Fibroblast of the conjunctiva (primary cell): Measurements from ENCODE around the gene SLTM.
"Not testable (repeated sequence)": the region's sequence is repeated elsewhere in the genome, so short reads cannot be mapped to it uniquely, and the experiment has no call there.

Source experiments
- DNase-seq: peaks from one replicate; pipeline ENCODE4 v3.0.0-alpha.2; 2010; ENCODE audit warnings: low read depth

The SLTM gene

DNA sequence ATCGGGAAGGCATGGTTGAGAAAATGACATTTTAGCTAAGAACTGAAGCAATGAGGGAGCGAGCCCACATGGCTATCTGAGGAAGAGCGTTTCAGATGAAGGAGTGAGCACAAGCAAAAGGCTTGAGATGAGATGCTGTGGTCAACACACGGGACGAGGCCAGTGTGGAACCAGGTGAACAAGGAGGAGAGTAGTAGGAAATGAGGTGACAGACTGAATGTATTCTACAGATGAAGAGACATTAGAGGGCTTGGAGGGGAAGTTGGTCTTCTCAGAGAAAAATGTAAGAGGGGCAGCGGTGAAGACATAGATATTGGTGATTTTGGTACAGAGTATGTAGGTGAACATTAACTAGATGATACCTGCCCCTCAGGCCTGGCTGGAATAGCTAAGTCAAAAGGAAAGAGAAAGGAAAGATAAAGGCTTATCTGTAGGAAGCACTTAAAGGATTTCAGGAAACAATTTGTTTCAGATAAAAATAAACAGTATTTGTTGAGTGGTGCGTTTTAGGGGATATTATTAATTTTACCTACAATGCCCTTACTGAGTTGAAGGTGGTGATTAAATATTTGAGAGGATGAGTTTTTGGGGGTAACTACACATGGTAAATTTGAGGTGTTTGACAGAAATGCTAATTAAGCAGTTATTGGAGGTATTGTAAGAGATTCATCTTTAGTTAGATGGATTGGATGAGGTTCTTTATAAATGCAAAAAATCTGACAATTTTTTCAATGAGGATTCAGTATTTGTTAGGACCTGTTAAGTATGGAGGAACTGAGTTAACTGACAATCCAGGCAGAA is 57.0 kb downstream of the SLTM start:
- DNase-seq: no peak

DNA sequence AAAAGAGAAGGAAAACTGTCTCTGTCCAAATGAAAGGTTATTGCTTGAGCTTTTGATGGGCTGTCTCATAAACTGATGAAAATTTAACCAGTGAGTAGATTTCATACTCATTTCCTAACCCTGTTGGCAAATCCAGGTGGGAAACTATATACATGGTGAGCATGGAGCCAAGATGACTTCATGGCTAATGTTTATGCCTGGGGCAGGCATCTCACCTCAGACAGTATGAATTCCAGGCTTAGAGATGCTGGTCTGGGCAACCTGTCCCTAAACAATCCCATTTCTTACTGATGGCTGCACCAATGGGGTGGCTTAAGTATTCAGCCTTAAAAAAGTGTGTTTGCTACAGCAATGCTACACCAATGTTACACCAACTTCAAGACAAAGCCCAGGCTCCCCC is 58.1 kb downstream of the SLTM start:
- DNase-seq: no peak

DNA sequence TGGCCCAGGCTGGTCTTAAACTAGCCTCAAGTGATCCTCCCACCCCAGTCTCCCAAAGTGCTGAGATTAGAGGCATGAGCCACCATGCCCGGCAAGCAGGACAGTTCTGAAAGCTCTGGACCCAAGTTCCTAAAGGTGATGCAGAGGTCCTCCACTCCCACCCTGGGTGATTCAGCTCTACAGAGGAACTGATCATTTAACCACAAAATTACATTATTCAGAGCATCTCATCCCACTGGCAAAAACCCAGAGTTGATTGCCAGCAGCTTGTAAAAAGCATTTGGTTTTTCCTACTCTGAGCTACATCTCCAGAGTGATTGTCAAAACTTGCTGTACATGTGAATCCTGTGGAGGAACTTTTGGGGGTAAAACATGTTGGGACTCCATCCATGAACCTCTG is 60.2 kb downstream of the SLTM start:
- DNase-seq: no peak

DNA sequence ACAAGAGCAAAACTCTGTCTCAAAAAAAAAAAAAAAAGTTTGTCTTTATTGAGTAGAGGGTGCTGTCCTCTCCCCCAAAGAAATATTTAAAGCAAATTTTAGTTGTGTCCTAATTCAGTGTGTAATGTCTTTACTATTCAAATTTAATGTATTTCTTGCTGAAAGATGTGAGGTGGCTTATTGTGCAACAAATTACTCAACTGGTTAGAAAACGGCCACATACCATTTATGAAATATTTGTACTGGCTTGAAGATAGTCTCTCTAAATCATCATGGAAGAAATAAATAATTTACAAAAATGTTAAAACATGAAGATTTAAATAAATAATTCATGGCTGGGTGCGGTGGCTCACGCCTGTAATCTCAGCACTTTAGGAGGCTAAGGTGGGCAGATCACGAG is 63.0 kb downstream of the SLTM start:
- no peak for DNase-seq

DNA sequence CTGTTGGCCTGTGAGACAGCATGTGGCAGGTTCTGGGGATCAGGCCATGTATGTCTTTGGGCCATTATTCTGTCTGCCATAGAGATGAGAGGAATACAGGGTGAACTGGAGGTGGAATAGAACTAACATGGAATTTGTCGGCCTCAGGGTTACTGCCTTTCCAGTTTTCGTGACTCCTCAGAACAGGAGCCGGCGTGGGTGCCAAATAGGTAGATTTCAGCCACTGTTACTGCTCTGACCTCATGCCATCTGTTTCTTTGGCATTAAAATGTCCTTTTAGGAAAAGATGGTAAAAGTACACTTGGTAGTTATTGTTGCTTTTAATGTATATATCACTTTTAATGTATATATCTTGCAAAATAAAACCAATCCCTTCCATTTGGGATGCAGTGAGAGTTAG is 65.6 kb downstream of the SLTM start:
- no peak for DNase-seq

DNA sequence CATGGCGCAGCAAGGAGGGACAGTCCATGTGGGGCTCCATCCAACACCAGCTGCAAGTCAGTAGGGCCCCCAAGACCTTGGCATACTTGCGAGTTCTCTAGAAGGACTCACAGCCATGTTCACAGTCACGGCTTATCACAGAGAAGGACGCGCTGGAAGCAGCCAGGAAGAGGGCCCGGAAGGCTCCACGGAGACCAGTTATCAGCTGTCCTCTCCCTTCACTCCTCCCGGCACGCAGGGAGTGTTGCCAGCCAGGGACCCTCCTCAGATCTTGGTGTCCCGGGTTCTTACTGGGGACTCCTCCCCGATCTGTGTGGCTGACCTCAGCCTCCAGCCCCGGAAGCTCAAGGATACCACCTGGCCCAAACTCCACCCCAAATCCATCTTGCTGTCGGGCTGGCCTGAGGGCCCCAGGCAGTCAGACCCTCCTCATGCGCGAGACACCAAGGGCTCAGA is 68.0 kb downstream of the SLTM start:
- no peak for DNase-seq

DNA sequence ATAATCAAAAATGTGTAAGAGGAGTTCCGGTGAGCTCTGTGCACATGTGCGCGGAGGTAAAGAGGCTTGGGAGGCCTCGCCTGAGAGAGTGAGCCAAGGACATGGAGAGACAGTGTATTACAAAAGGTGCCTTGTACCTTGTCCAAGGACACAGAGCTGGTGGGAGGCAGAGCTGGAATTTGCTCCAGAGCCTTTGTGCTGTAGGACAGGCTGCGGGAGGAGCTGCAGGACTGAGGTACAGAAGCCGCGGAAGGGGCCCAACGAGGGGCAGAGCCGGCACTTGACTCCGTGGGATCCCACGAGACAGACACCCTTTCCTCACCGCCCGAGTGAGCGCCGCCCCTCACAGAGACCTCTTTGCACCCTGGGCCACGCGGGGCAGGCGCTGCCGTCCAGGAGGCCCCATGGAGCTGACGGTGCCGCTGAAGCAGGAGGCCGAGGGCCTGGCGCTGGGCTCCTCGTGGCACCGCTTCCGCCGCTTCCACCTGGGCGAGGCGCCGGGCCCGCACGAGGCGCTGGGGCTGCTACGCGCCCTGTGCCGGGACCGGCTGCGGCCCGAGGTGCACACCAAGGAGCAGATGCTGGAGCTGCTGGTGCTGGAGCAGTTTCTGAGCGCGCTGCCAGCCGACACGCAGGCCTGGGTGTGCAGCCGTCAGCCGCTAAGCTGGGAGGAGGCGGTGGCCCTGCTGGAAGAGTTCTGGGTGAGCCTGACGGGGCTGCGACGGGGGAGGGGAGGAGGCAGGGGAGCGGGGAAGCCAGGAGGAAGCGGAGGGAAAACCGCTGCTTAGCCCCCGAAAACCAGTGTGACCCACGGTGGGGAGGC is 68.7 kb downstream of the SLTM start:
- DNase-seq: no peak

DNA sequence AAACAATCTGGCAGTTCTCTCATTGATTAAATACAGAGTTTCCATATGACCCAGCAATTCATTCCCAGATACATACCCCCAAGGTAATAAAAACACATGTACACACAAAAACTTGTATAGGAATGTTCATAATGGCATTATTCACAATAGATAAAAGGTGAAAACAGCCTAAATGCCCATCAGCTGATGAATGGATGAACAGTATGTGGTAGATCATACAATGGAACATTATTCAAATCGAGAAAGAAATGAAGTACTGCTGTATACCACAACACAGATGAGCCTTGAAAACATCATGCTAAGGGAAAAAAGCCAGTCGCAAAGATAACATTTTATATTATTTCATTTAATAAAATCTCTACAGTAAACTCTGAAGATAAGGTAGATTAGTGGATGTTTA is 71.2 kb downstream of the SLTM start:
- no peak for DNase-seq

DNA sequence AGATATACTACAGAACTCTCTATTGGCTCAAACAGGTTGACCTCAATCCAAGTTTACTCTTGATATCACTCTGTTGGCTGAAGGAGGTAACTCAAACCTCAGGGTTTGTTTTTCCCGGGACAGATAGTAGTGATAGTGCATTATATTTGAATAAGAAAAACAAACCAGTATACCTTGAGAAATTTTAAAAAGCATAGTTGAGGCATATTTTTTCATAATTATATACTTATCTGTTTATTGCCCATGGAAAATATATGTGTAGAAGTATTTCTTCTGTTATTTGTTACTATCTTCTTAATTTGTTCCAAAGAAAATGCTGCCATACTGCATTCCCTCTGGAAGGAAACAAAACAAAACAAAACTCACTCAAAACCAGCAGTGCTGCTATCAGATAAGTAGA is 76.9 kb downstream of the SLTM start:
- DNase-seq: not testable (repeated sequence)

DNA sequence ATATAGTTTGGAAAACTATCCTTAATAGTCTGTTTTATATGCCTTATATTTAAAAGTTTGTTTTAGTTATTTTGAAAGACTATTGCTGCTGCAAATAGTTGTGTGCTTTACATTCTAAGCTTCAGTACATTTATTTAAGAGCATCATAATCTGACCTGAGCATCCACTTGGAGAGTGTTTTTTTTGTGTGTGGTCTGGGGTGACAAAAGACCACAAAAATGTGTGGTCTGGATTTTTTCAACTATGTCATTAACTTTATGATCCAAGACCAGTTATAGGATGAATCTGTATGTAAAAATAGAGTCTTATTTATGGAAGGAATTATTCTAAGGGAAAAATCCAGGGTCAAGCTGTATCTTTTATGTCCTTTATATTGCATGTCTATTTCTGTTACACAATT is 77.4 kb downstream of the SLTM start:
- no peak for DNase-seq

DNA sequence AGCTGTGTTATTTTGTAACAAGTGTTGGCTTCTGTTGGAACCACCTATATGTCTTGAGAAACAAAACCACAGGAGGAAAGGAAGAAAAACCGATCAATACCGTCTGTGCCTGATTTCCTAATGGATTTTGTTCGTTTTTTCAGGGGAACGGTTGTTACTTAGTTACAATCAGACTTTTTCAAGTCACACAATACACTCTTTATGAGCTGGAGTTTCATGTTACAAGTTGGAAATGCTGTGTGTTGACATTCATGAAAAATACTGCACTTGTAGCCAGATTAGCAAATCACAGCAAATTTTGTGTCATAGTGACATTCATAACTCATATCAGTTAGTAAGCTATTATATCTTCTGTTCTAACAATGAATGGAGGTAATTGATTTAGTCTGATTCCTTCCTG is 78.9 kb downstream of the SLTM start:
- DNase-seq: no peak

DNA sequence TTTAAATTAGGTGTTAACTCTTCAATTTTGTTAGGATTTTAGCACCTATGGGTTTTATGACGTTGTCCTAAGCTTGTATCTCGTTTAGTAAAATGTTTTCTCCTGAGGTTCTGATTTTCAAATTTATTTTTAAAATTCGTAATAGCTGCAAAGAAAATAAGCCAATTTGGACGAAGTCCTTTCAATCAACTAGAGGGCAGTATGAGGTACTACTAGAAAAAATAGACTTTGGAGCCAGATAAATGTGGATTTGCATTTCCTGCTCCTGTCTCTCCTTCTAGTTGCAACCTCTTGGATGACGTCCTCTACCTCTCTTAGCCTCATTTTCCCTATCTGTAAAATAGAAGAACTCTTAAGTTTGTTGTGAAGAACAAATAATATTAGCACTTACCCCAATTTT is 81.1 kb downstream of the SLTM start:
- DNase-seq: no peak

DNA sequence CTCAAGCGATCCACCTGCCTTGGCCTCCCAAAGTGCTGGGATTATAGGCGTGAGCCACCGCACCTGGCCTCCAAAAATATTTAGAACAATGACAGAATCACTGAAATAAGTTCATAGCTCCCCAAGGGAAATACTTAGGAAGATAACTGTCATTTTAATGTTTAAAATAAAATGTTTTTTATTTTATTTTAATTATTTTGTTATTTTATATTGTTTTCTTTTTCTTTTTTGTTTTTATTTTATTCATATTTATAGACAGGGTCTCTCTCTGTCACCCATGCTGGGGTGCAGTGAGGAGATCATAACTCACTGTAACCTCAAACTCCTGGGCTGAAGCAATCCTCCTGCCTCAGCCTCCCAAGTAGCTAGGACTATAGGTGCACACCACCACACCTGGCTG is 82.3 kb downstream of the SLTM start:
- DNase-seq: not testable (repeated sequence)

DNA sequence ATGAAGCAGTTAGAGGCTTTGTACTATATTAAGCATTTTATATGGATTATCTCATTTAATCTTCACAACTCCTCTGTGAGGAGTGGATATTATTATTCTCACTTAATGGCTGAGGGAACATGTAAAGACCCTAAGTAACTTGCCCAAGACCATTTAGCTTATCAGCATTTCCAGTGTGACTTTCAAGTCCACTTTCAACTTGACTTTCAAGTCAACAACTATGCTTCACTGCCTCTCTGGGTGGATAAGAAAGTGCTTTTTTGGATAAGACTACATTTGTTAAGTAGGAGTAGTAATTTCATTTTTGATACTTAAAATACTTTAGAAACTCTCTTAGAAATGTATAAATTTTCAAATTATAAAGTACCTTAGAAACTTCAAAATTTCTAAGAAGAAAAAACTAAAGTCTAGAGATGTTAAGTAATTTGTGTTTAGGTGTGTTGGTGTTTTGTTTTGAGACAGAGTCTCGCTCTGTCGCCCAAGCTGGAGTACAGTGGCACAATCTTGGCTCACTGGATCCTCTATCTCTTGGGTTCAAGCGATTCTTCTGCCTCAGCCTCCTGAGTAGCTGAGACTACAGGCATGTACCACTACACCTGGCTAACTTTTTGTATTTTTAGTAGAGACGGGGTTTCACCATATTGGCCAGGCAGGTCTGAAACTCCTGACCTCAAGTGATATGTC is 90.6 kb downstream of the SLTM start:
- no peak for DNase-seq

DNA sequence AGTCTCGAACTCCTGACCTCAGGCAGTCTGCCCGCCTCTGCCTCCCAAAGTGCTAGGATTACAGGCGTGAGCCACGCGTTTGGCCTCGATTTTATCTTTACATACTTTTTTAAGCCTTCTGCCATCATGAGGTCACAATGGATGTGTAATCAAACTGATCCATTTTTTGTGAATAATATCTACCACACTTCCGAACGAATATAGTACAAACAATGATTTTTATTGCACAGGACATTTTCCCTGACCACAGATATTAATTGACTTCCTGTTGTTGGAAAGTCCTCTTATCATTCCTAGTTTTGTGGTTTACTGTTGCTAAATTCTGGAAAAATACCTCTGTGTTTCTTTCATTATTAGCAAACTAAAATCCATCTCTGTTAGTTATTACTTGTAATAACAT is 93.4 kb downstream of the SLTM start:
- no peak for DNase-seq

DNA sequence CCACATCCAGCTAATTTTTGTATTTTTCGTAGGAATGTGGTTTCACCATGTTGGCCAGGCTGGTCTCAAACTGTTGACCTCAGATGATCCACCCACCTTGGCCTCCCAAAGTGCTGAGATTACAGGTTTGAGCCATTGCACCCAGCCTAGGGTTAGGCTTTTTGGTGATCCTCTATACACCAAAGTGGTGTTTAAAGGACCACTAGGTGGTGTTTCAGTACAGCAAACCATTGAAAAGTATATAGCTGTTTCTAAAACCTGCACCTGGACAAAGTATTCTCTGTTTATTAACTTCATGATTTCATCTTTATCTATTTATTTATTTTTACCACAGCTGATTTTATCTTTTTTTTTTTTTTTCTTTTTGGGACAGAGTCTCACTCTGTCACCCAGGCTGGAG is 94.0 kb downstream of the SLTM start:
- DNase-seq: no peak

DNA sequence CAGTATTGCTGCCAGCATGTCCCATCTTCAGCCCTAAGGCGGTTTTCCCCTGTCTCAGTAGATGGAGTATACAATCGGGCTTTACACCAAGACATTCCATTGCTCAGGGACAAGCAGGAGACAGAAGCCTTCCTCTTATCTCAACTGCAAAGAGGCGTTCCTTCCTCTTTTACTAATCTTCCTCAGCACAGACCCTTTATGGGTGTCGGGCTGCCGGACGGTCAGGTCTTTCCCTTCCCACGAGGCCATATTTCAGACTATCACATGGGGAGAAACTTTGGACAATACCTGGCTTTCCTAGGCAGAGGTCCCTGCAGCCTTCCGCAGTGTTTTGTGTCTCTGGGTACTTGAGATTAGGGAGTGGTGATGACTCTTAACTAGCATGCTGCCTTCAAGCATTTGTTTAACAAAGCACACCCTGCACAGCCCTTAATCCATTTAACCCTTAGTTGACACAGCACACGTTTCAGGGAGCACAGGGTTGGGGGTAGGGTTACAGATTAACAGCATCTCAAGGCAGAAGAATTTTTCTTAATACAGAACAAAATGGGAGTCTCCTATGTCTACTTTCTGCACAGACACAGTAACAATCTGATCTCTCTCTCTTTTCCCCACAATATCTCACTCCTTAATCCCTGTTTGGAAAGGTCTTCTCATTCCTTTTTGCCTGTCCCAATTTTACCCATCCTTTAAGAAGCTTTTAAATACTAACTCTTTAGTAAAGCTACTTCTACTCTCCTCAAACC is 99.6 kb downstream of the SLTM start:
- DNase-seq: not testable (repeated sequence)

DNA sequence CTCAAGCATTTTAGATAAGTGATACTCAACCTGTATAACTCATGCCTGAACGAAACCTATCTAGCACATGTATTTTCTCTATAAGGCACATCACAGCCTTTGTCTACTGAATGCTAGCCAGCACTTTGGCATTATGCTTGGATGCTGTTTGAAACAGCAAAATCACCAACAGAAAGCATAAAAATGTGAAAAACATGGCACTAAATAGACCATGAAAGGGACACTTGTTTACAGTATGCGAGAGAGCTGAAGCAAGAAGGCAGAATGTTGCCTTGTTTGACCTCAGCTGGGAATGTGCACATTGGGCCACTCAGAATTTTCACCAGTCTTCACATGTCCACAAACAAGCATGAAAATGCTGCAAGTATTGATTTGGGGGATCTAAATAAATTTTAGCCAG is 102.9 kb downstream of the SLTM start:
- no peak for DNase-seq
